ENCODE results near the gene TGFBR1. TPM values are rescaled to one million over a fixed set of nuclear protein-coding genes. Genes with fewer than 3 reads are reported as not detected.

Gene TGFBR1
- total RNA-seq, 2 experiments from 2014 or later: 57.4 to 58.5 TPM

DNA sequence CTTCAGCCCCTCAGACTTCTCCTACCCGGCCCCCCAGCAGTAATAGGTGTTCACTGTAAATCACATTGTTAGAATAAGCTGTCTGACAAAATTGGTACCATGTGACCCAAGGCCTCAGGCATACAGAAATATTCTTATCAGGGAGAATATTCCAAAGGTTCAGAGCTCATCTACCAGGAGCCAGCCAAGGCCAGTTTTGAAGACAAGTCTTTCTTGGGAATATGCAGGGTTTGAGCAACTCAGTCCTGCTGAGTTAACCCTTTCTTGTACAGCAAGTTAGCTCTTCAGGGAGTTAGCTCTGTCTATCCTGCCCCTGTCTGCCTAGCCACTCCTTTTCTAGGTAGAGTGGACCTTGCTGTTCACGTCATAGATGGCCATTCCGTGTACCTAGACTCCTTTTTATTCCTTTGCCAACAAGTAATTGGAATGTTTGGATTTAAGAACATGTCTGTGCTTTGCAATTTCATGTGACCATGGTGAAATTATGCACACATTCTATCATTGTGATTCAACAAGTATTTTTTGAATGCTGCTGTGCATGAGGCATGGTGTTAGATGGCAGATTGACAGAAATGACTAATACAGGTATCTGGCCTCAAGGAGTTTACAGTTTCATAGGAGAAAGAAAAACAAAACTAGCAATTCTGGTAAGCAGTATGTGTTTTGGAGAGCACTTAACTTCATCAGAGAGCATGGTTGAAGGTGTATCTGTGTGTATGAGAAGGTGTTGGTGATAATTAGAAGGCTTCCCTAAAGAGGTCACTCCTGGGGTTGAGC is 22.6 kb downstream of the TGFBR1 start:
- Mint-ChIP-seq H3K27me3 (no peaks in the 10 kb centered on the region), H3K4me3 (no peak overlapping the region), H3K9me3 (peaks cover 9% of the 10 kb centered on the region), H3K4me1 (peaks cover 53% of the 10 kb centered on the region), H3K27ac (no peak overlapping the region), H3K36me3 (ENCODE audit: low read depth) (peaks cover 72% of the 10 kb centered on the region)
- CTCF ChIA-PET: interaction anchor here (0.5 to 1.5 kb wide), 4 partner anchors 14 to 128 kb away, joined by 3 to 4 read pairs (median 4); no protein-coding TSS in a partner anchor
- POLR2A ChIA-PET: interaction anchor here (0.8 to 2.9 kb wide), 5 partner anchors 8 to 94 kb away, joined by 3 to 17 read pairs (median 6); partner anchors contain the start of genes ALG2, SEC61B and TGFBR1
- no peak for DNase-seq

- POLR2A ChIA-PET: interaction anchor here (2.9 kb wide), 1 partner anchor 23 kb away, joined by 17 read pairs; the partner anchor contains the start of gene TGFBR1
- CTCF ChIA-PET: interaction anchor here (0.8 to 1.5 kb wide), 3 partner anchors 14 to 129 kb away, joined by 3 to 4 read pairs (median 3); no protein-coding TSS in a partner anchor
- peaks cover 55% of the 10 kb centered on the region for H3K4me1 Mint-ChIP-seq
- H3K27me3 Mint-ChIP-seq: no peaks in the 10 kb centered on the region
- H3K27ac Mint-ChIP-seq: peak overlapping the region; percentile 16
- peaks cover 76% of the 10 kb centered on the region for H3K36me3 Mint-ChIP-seq (ENCODE audit: low read depth)
- no peak overlapping the region for H3K4me3 Mint-ChIP-seq
- no peak for DNase-seq
- peaks cover 9% of the 10 kb centered on the region for H3K9me3 Mint-ChIP-seq
These were observed 23.2 kb downstream of the TGFBR1 start for GRCh38 chr9:99128133-99128406.

GRCh38 chr9:99129091-99129490 is 24.2 kb downstream of the TGFBR1 start:
- no peak overlapping the region for H3K4me3 Mint-ChIP-seq
- peaks cover 57% of the 10 kb centered on the region for H3K4me1 Mint-ChIP-seq
- H3K27ac Mint-ChIP-seq: no peak overlapping the region
- DNase-seq: no peak
- H3K36me3 Mint-ChIP-seq (ENCODE audit: low read depth): peaks cover 78% of the 10 kb centered on the region
- ChIA-PET POLR2A (interaction anchor here (1.0 kb wide), 1 partner anchor 27 kb away, joined by 3 read pairs; no protein-coding TSS in a partner anchor), CTCF (interaction anchor here (1.2 kb wide), 1 partner anchor 128 kb away, joined by 3 read pairs; no protein-coding TSS in a partner anchor)
- H3K27me3 Mint-ChIP-seq: no peaks in the 10 kb centered on the region
- H3K9me3 Mint-ChIP-seq: peaks cover 9% of the 10 kb centered on the region

DNA sequence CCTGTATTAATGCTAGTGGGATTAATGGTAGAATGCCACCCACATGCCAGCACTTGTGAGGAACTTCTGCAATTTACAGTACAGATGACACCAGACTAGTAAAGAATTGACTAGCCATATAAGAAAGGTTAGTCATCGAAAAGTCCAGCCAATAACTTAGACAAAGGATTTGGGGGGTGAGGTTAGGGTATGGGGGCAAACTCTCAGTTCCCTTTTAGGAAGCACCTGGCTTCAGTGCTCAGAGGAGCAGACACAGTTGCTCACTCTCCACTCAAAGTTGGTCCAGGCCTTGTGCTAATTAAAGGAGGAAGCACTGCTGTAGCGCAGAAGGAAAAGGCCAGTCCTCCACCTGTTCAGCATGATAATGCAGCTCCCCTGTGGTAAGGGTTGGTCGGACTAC is 25.2 kb downstream of the TGFBR1 start:
- CTCF ChIA-PET: interaction anchor here (1.2 kb wide), 1 partner anchor 129 kb away, joined by 3 read pairs; no protein-coding TSS in a partner anchor
- Mint-ChIP-seq H3K4me3 (no peak overlapping the region), H3K27ac (no peak overlapping the region), H3K36me3 (ENCODE audit: low read depth) (peaks cover 75% of the 10 kb centered on the region), H3K4me1 (peaks cover 62% of the 10 kb centered on the region), H3K27me3 (no peaks in the 10 kb centered on the region), H3K9me3 (peaks cover 9% of the 10 kb centered on the region)
- DNase-seq: no peak
- POLR2A ChIA-PET: no interaction called here

DNA sequence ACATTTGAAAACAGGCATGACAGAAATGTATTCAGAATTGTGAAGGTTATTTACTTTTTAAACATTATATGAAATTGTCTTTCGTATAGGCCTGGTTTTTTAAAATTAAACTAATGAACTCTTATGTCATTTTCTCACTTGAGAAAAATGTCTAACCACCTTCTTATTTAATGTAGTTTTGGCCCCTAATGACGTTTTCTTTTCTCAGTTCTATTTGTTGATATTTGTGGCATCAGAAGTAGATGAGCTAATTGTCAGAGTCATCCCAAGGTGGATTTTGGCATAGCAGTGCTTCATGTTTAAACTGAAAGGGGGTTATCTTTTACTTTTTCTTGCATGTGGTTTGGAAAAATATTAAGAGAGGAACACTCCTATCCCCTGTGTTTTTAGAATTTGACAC is 28.2 kb downstream of the TGFBR1 start:
- no peak for DNase-seq
- Mint-ChIP-seq H3K9me3 (no peaks in the 10 kb centered on the region), H3K27me3 (no peaks in the 10 kb centered on the region), H3K4me3 (no peak overlapping the region), H3K36me3 (ENCODE audit: low read depth) (peaks cover 68% of the 10 kb centered on the region), H3K27ac (no peak overlapping the region), H3K4me1 (peaks cover 57% of the 10 kb centered on the region)
- ChIA-PET CTCF (interaction anchor here (0.8 to 16.6 kb wide), 7 partner anchors 13 to 290 kb away, joined by 3 to 208 read pairs (median 4); partner anchors contain the start of gene TGFBR1), POLR2A (interaction anchor here (0.5 to 2.2 kb wide), 5 partner anchors 20 to 131 kb away, joined by 3 to 9 read pairs (median 3); partner anchors contain the start of gene TGFBR1)

DNA sequence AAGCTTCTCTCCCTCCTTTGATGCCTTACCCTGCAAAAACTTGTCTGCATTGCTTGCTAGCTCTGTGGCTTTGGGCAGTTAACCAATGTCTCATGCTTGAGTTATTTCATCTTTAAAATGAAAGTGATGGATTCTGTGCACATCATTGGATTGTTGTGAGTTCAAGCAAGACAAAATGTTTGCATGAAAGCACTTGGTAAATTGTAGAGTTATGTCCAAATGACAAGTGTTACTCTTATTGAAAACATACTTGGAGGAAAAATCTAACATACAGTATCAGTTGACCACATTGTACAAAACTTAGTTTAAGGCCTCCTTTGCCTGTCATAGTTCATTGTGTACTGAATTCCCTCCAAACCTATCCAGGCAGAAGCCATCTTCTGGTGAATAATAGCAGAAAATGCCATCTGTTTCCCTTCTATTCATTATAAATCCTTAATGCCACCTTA is 30.0 kb downstream of the TGFBR1 start:
- Mint-ChIP-seq H3K4me1 (peaks cover 49% of the 10 kb centered on the region), H3K9me3 (no peaks in the 10 kb centered on the region), H3K4me3 (no peak overlapping the region), H3K27ac (no peak overlapping the region), H3K36me3 (ENCODE audit: low read depth) (peaks cover 70% of the 10 kb centered on the region), H3K27me3 (no peaks in the 10 kb centered on the region)
- POLR2A ChIA-PET: interaction anchor here (0.7 to 3.5 kb wide), 9 partner anchors 9 to 151 kb away, joined by 3 to 11 read pairs (median 4); partner anchors contain the start of gene TGFBR1
- DNase-seq: no peak
- CTCF ChIA-PET: interaction anchor here (0.6 to 16.6 kb wide), 9 partner anchors 8 to 690 kb away, joined by 3 to 208 read pairs (median 4); no protein-coding TSS in a partner anchor

- Mint-ChIP-seq H3K36me3 (ENCODE audit: low read depth) (peaks cover 67% of the 10 kb centered on the region), H3K27me3 (no peaks in the 10 kb centered on the region), H3K27ac (no peak overlapping the region), H3K4me1 (peaks cover 47% of the 10 kb centered on the region), H3K9me3 (no peaks in the 10 kb centered on the region), H3K4me3 (no peak overlapping the region)
- ChIA-PET POLR2A (interaction anchor here (1.5 to 3.5 kb wide), 5 partner anchors 9 to 77 kb away, joined by 4 to 11 read pairs (median 7); no protein-coding TSS in a partner anchor), CTCF (interaction anchor here (0.6 to 16.6 kb wide), 9 partner anchors 17 to 689 kb away, joined by 3 to 208 read pairs (median 4); no protein-coding TSS in a partner anchor)
- no peak for DNase-seq
These were observed 30.5 kb downstream of the TGFBR1 start for GRCh38 chr9:99135456-99135855.

GRCh38 chr9:99137225-99137624 is 32.3 kb downstream of the TGFBR1 start:
- ChIA-PET CTCF (interaction anchor here (0.9 to 16.6 kb wide), 7 partner anchors 11 to 288 kb away, joined by 3 to 208 read pairs (median 4); no protein-coding TSS in a partner anchor), POLR2A (interaction anchor here (0.7 to 3.5 kb wide), 5 partner anchors 11 to 85 kb away, joined by 3 to 11 read pairs (median 5); partner anchors contain the start of genes ALG2, SEC61B and TGFBR1)
- Mint-ChIP-seq H3K27me3 (no peaks in the 10 kb centered on the region), H3K4me1 (peaks cover 47% of the 10 kb centered on the region), H3K9me3 (no peaks in the 10 kb centered on the region), H3K27ac (peak overlapping the region; percentile 44), H3K4me3 (no peak overlapping the region), H3K36me3 (ENCODE audit: low read depth) (peaks cover 67% of the 10 kb centered on the region)
- no peak for DNase-seq

DNA sequence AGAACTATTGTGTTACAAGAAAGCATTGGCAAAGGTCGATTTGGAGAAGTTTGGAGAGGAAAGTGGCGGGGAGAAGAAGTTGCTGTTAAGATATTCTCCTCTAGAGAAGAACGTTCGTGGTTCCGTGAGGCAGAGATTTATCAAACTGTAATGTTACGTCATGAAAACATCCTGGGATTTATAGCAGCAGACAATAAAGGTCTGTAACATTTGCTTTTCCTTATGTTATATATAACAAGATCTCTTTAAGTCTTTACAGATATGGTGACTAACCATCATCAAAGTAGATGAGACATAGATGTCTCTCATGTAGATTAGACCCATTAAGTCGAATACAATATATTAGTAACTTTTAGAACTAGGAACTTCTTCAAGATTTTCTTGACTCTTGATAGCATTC is 33.0 kb downstream of the TGFBR1 start:
- DNase-seq: no peak
- H3K27me3 Mint-ChIP-seq: no peaks in the 10 kb centered on the region
- H3K27ac Mint-ChIP-seq: no peak overlapping the region
- ChIA-PET CTCF (interaction anchor here (1.4 to 16.6 kb wide), 5 partner anchors 12 to 289 kb away, joined by 4 to 208 read pairs (median 6); no protein-coding TSS in a partner anchor), POLR2A (interaction anchor here (1.4 to 1.9 kb wide), 3 partner anchors 18 to 84 kb away, joined by 3 to 6 read pairs (median 5); partner anchors contain the start of genes ALG2, SEC61B and TGFBR1)
- no peak overlapping the region for H3K4me3 Mint-ChIP-seq
- peaks cover 46% of the 10 kb centered on the region for H3K4me1 Mint-ChIP-seq
- H3K9me3 Mint-ChIP-seq: no peaks in the 10 kb centered on the region
- peaks cover 68% of the 10 kb centered on the region for H3K36me3 Mint-ChIP-seq (ENCODE audit: low read depth)

DNA sequence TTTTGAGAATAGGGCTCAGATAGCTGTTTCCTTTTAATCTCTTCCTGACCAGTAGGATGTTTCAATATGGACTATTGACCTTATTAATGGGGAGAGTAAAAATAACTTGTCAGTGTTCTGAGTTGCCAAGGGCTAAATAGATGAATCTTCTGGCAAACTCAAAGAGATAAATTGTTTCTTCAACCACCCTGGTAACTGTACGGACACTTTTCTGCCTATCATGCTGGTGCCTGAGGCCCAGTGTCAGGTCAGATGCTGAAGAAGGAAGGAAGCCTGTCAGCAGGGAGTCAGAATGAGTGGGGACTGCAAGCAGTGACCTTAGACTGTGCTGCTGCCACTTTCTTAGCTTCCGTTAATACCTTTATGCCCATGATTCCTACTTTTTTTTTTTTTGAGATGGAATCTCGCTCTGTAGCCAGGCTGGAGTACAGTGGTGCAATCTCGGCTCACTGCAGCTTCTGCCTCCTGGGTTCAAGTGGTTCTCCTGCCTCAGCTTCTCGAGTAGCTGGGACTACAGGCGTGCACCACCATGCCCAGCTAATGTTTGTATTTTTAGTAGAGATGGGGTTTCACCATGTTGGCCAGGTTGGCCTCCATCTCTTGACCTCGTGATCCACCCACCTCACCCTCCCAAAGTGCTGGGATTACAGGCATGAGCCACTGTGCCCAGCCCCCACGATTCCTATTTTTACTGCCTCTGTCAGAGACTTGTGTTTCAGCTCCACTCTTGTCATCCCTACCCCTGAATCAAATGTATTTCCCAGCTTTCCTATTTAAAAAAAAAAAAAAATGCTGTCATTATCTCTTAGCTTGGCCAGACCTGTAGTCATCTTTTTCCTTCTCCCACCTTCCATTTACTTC is 33.7 kb downstream of the TGFBR1 start:
- H3K36me3 Mint-ChIP-seq (ENCODE audit: low read depth): peaks cover 68% of the 10 kb centered on the region
- no peak for DNase-seq
- H3K27me3 Mint-ChIP-seq: no peaks in the 10 kb centered on the region
- H3K4me1 Mint-ChIP-seq: peaks cover 44% of the 10 kb centered on the region
- ChIA-PET POLR2A (interaction anchor here (1.1 kb wide), 1 partner anchor 138 kb away, joined by 4 read pairs; no protein-coding TSS in a partner anchor), CTCF (interaction anchor here (1.0 to 16.6 kb wide), 10 partner anchors 12 to 289 kb away, joined by 3 to 208 read pairs (median 10); partner anchors contain the start of gene TGFBR1)
- no peak overlapping the region for H3K4me3 Mint-ChIP-seq
- H3K27ac Mint-ChIP-seq: no peak overlapping the region
- H3K9me3 Mint-ChIP-seq: no peaks in the 10 kb centered on the region

GRCh38 chr9:99139868-99140267 is 35.0 kb downstream of the TGFBR1 start:
- DNase-seq: no peak
- Mint-ChIP-seq H3K27ac (no peak overlapping the region), H3K27me3 (no peaks in the 10 kb centered on the region), H3K9me3 (no peaks in the 10 kb centered on the region), H3K4me3 (no peak overlapping the region), H3K4me1 (peaks cover 39% of the 10 kb centered on the region), H3K36me3 (ENCODE audit: low read depth) (peaks cover 70% of the 10 kb centered on the region)
- ChIA-PET POLR2A (interaction anchor here (1.2 to 2.2 kb wide), 3 partner anchors 10 to 47 kb away, joined by 3 to 7 read pairs (median 5); no protein-coding TSS in a partner anchor), CTCF (interaction anchor here (1.4 to 16.6 kb wide), 8 partner anchors 10 to 291 kb away, joined by 3 to 208 read pairs (median 12); partner anchors contain the start of gene TGFBR1)

Measured in activated CD4-positive, alpha-beta memory T cell treated with anti-CD3 and anti-CD28 coated beads, Interleukin-2, amount 10 ng/mL, durations not matched to agents 7 days and 5 days (primary cell).